ENCODE measurements around the gene RNU7-1.

RNU7-1 gene

DNA sequence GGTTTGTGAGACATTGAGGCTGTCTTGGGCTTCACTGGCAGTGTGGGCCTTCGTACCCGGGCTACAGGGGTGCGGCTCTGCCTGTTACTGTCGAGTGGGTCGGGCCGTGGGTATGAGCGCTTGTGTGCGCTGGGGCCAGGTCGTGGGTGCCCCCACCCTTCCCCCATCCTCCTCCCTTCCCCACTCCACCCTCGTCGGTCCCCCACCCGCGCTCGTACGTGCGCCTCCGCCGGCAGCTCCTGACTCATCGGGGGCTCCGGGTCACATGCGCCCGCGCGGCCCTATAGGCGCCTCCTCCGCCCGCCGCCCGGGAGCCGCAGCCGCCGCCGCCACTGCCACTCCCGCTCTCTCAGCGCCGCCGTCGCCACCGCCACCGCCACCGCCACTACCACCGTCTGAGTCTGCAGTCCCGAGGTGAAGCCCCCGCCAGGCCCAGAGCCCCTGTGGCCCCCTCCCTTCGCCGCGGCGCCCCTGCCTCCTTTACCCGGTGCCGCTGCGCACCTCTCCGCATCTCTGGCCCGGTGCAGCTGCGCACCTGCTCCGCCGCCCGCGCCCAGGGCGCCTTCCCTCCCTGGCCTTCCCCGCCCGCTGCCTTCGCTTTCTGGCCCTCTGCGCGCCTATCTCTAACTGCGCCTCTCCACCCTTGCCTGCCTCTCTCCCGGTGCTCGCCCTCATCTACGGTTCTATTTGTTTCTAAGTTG is 29.2 kb upstream of the RNU7-1 start, which contains the start of gene ENO2:
Gene ENO2 (plus strand): TSS at position 335 of the 701 bp plus-strand sequence. CDS start 1,253 bp downstream, outside the sequence.
- H3K4me3 ChIP-seq (ENCODE audit: low read depth, low read length) = peak within 1 kb of the TSS; percentile 69
- TF ChIP-seq, protein P1, sequence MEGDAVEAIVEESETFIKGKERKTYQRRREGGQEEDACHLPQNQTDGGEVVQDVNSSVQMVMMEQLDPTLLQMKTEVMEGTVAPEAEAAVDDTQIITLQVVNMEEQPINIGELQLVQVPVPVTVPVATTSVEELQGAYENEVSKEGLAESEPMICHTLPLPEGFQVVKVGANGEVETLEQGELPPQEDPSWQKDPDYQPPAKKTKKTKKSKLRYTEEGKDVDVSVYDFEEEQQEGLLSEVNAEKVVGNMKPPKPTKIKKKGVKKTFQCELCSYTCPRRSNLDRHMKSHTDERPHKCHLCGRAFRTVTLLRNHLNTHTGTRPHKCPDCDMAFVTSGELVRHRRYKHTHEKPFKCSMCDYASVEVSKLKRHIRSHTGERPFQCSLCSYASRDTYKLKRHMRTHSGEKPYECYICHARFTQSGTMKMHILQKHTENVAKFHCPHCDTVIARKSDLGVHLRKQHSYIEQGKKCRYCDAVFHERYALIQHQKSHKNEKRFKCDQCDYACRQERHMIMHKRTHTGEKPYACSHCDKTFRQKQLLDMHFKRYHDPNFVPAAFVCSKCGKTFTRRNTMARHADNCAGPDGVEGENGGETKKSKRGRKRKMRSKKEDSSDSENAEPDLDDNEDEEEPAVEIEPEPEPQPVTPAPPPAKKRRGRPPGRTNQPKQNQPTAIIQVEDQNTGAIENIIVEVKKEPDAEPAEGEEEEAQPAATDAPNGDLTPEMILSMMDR (conservative IDR thresholded peaks at IDR 0.05; ENCODE audit: low read depth, low read length) = no peak
- DNase-seq (ENCODE audit: low read depth) = peak; percentile 55

DNA sequence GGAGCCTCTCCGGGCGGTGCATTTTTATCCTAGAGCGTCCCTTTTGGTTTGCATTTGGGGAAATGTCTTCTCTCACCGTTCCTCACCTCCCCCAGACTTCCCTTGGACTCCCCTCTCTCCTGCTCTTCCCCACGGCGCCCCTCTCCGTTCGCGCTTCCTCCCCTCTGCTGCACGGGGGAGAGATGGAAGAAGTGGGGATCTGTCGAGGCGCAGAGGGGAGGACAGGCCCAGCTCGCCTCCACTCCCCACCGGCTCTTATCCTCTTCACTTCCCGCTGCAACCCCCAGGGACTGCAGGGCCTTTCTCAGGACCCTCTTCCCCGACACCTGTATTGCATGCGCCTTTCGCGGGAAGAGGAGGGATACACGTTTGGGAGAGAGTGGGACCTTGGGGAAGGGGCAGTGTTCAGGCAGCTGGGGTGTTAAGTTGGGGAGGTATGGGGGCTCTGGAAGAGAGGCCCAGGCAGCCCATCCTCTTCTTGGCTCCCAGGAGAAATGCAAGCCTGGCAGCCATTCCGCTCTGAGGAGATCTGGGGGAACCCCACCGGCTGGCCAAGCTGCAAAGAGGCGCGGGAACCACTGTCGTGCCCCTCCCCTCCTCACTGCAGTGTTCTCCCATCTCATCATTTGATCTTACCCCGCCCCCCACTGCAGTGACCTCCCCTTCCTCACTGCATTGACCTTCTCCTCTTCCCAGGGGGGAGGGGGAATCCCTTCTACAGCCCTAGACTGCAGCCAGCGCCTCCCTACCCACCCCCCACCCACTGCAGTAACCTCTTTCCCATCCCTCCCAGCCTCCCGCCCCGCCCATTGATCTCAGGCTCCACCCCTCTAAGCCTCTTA is 28.4 kb upstream of the RNU7-1 start:
- TF ChIP-seq, protein P1 (conservative IDR thresholded peaks at IDR 0.05; ENCODE audit: low read depth, low read length) = no peak
- DNase-seq (ENCODE audit: low read depth) = no peak

DNA sequence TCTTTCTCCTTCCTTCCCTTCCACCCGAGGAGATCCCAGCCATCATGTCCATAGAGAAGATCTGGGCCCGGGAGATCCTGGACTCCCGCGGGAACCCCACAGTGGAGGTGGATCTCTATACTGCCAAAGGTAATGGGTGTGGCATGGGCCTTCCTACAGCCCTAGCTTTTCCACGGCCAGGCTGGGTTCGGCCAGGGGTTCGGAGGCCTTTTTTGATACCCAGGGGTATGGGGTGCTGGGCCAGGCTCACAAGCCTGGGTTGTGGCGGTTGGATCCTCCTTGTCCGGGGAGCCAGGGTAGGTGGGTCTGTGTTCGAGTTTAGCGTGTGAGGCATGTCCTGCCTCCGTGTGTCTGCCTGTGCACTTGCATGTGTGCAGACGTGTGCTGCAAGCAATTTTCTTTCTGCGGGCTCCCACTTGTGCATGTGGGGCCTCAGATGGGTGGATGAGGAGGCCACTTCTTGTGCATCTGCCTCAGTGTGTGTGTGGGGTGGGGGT is 27.8 kb upstream of the RNU7-1 start:
- DNase-seq (ENCODE audit: low read depth) = no peak
- H3K4me3 ChIP-seq (ENCODE audit: low read depth, low read length) = no peak overlapping the region
- TF ChIP-seq, protein P1 (conservative IDR thresholded peaks at IDR 0.05; ENCODE audit: low read depth, low read length) = no peak

More for the DNA sequence above, 28.4 kb upstream of the RNU7-1 start:
- H3K4me3 ChIP-seq (ENCODE audit: low read depth, low read length) = peak overlapping the region; percentile 69

DNA sequence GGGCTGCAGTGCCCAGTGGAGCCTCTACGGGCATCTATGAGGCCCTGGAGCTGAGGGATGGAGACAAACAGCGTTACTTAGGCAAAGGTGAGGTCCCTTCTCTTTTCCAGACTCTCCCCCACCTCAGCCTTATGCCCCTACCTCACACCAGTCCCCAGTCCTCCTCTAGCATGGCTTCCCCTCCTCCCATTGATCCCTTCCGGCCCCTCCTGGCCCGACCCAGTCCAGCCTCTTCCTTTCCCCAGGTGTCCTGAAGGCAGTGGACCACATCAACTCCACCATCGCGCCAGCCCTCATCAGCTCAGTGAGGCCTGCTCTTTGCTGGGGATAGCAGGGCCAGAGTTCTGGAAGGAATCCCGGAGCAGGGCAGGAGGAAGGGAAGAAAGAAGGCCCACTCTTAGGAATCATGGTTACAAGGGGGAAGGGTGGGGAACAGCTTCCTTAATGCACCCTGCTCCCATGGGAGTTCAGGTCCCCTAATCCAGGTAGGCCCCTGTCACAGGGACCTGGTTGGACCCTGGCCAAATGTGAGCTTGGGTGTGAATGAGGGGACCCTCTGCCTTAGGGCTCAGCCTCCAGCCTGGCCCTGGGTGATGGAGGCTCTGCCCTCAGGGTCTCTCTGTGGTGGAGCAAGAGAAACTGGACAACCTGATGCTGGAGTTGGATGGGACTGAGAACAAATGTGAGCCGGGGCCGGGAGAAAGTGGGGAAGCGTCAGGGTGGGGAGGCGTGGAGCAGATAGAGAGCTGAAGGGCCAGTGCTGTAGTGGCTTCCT is 27.0 kb upstream of the RNU7-1 start:
- TF ChIP-seq, protein P1 (conservative IDR thresholded peaks at IDR 0.05; ENCODE audit: low read depth, low read length) = no peak
- H3K4me3 ChIP-seq (ENCODE audit: low read depth, low read length) = no peak overlapping the region
- no peak for DNase-seq (ENCODE audit: low read depth)

DNA sequence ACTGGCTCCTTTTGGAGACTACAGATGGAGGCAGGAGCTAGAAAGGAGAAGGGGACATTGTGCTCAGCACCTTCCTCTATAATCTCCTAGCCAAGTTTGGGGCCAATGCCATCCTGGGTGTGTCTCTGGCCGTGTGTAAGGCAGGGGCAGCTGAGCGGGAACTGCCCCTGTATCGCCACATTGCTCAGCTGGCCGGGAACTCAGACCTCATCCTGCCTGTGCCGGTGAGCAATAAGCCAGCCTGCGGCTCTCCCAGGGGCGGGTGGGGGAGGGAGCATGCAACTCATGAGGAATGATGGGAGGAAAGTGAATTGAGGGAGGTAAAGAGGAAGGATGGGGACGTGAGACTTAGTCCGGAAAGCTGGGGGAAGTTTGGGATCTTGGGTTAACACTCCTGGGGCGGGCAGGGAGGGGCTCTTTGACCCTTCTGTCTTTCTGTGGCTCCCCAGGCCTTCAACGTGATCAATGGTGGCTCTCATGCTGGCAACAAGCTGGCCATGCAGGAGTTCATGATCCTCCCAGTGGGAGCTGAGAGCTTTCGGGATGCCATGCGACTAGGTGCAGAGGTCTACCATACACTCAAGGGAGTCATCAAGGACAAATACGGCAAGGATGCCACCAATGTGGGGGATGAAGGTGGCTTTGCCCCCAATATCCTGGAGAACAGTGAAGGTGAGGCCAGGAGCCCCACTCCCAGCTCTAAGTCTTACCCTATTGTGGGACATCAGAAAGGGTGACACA is 26.0 kb upstream of the RNU7-1 start:
- no peak for DNase-seq (ENCODE audit: low read depth)
- H3K4me3 ChIP-seq (ENCODE audit: low read depth, low read length) = no peak overlapping the region
- TF ChIP-seq, protein P1 (conservative IDR thresholded peaks at IDR 0.05; ENCODE audit: low read depth, low read length) = no peak

DNA sequence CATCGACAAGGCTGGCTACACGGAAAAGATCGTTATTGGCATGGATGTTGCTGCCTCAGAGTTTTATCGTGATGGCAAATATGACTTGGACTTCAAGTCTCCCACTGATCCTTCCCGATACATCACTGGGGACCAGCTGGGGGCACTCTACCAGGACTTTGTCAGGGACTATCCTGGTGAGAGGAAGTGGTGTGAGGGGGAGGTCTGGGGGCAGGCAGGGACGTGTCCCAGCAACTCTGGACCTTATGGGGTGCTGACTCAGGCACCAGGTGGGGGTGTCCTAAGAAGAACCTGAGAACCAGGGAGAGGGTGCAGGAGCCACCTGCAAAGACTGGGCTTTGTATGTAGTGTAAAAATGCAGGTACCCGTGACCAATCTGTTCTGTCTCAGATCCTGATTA is 24.0 kb upstream of the RNU7-1 start:
- DNase-seq (ENCODE audit: low read depth) = no peak
- TF ChIP-seq, protein P1 (conservative IDR thresholded peaks at IDR 0.05; ENCODE audit: low read depth, low read length) = peak; percentile 9
- no peak overlapping the region for H3K4me3 ChIP-seq (ENCODE audit: low read depth, low read length)

All from choroid plexus epithelial cell (primary cell).